ENCODE measurements around the gene RPL27A.

The RPL27A gene

GRCh38 chr11:8717876-8718753 is 35.5 kb downstream of the RPL27A start:
- no peak overlapping the region for H3K4me3 Mint-ChIP-seq
- no peaks in the 10 kb centered on the region for H3K36me3 Mint-ChIP-seq
- peaks cover 3% of the 10 kb centered on the region for H3K27me3 Mint-ChIP-seq
- H3K9me3 Mint-ChIP-seq (ENCODE audit: low read depth) = no peaks in the 10 kb centered on the region
- H3K4me1 Mint-ChIP-seq (ENCODE audit: low read depth) = no peaks in the 10 kb centered on the region
- no peak overlapping the region for H3K27ac Mint-ChIP-seq

- Mint-ChIP-seq H3K27me3 (peaks cover 3% of the 10 kb centered on the region), H3K27ac (no peak overlapping the region), H3K36me3 (no peaks in the 10 kb centered on the region), H3K4me1 (ENCODE audit: low read depth) (no peaks in the 10 kb centered on the region), H3K4me3 (no peak overlapping the region), H3K9me3 (ENCODE audit: low read depth) (no peaks in the 10 kb centered on the region)
Observed at GRCh38 chr11:8719211-8719649, 36.6 kb downstream of the RPL27A start.

- no peak overlapping the region for H3K4me3 Mint-ChIP-seq
- no peaks in the 10 kb centered on the region for H3K36me3 Mint-ChIP-seq
- H3K27me3 Mint-ChIP-seq = peaks cover 3% of the 10 kb centered on the region
- no peaks in the 10 kb centered on the region for H3K9me3 Mint-ChIP-seq (ENCODE audit: low read depth)
- no peaks in the 10 kb centered on the region for H3K4me1 Mint-ChIP-seq (ENCODE audit: low read depth)
- no peak overlapping the region for H3K27ac Mint-ChIP-seq
Observed at GRCh38 chr11:8719721-8720120, 37.1 kb downstream of the RPL27A start.

- H3K36me3 Mint-ChIP-seq = no peaks in the 10 kb centered on the region
- peaks cover 3% of the 10 kb centered on the region for H3K27me3 Mint-ChIP-seq
- H3K9me3 Mint-ChIP-seq (ENCODE audit: low read depth) = no peaks in the 10 kb centered on the region
- no peak overlapping the region for H3K27ac Mint-ChIP-seq
- no peak overlapping the region for H3K4me3 Mint-ChIP-seq
- H3K4me1 Mint-ChIP-seq (ENCODE audit: low read depth) = no peaks in the 10 kb centered on the region
Observed at GRCh38 chr11:8720352-8720751, 37.8 kb downstream of the RPL27A start.

GRCh38 chr11:8720868-8721608 is 38.4 kb downstream of the RPL27A start:
- Mint-ChIP-seq H3K4me1 (ENCODE audit: low read depth) (no peaks in the 10 kb centered on the region), H3K4me3 (no peak overlapping the region), H3K36me3 (no peaks in the 10 kb centered on the region), H3K9me3 (ENCODE audit: low read depth) (no peaks in the 10 kb centered on the region), H3K27me3 (peaks cover 3% of the 10 kb centered on the region), H3K27ac (no peak overlapping the region)

- Mint-ChIP-seq H3K9me3 (ENCODE audit: low read depth) (no peaks in the 10 kb centered on the region), H3K36me3 (no peaks in the 10 kb centered on the region), H3K27me3 (peaks cover 3% of the 10 kb centered on the region), H3K27ac (no peak overlapping the region), H3K4me3 (no peak overlapping the region), H3K4me1 (ENCODE audit: low read depth) (no peaks in the 10 kb centered on the region)
Observed at GRCh38 chr11:8721609-8722500, 39.3 kb downstream of the RPL27A start.

- Mint-ChIP-seq H3K27ac (no peak overlapping the region), H3K36me3 (no peaks in the 10 kb centered on the region), H3K27me3 (peaks cover 3% of the 10 kb centered on the region), H3K9me3 (ENCODE audit: low read depth) (no peaks in the 10 kb centered on the region), H3K4me3 (no peak overlapping the region), H3K4me1 (ENCODE audit: low read depth) (no peaks in the 10 kb centered on the region)
Observed at GRCh38 chr11:8722809-8723208, 40.2 kb downstream of the RPL27A start.

- Mint-ChIP-seq H3K27me3 (peaks cover 3% of the 10 kb centered on the region), H3K4me3 (no peak overlapping the region), H3K4me1 (ENCODE audit: low read depth) (no peaks in the 10 kb centered on the region), H3K9me3 (ENCODE audit: low read depth) (no peaks in the 10 kb centered on the region), H3K36me3 (no peaks in the 10 kb centered on the region), H3K27ac (no peak overlapping the region)
Observed at GRCh38 chr11:8723711-8724110, 41.1 kb downstream of the RPL27A start.

GRCh38 chr11:8724682-8725081 is 42.1 kb downstream of the RPL27A start:
- Mint-ChIP-seq H3K36me3 (no peaks in the 10 kb centered on the region), H3K9me3 (ENCODE audit: low read depth) (no peaks in the 10 kb centered on the region), H3K27ac (no peak overlapping the region), H3K4me1 (ENCODE audit: low read depth) (no peaks in the 10 kb centered on the region), H3K4me3 (no peak overlapping the region), H3K27me3 (peaks cover 3% of the 10 kb centered on the region)

- Mint-ChIP-seq H3K9me3 (ENCODE audit: low read depth) (no peaks in the 10 kb centered on the region), H3K27ac (no peak overlapping the region), H3K4me3 (no peak overlapping the region), H3K27me3 (peaks cover 3% of the 10 kb centered on the region), H3K36me3 (no peaks in the 10 kb centered on the region), H3K4me1 (ENCODE audit: low read depth) (no peaks in the 10 kb centered on the region)
Observed at GRCh38 chr11:8726395-8726794, 43.8 kb downstream of the RPL27A start.

GRCh38 chr11:8728563-8728962 is 46.0 kb downstream of the RPL27A start:
- no peaks in the 10 kb centered on the region for H3K9me3 Mint-ChIP-seq (ENCODE audit: low read depth)
- H3K27me3 Mint-ChIP-seq = no peaks in the 10 kb centered on the region
- H3K4me3 Mint-ChIP-seq = no peak overlapping the region
- no peak overlapping the region for H3K27ac Mint-ChIP-seq
- no peaks in the 10 kb centered on the region for H3K36me3 Mint-ChIP-seq
- H3K4me1 Mint-ChIP-seq (ENCODE audit: low read depth) = no peaks in the 10 kb centered on the region

GRCh38 chr11:8729067-8729466 is 46.5 kb downstream of the RPL27A start:
- no peaks in the 10 kb centered on the region for H3K36me3 Mint-ChIP-seq
- H3K4me1 Mint-ChIP-seq (ENCODE audit: low read depth) = no peaks in the 10 kb centered on the region
- H3K9me3 Mint-ChIP-seq (ENCODE audit: low read depth) = no peaks in the 10 kb centered on the region
- H3K27ac Mint-ChIP-seq = no peak overlapping the region
- H3K4me3 Mint-ChIP-seq = no peak overlapping the region
- no peaks in the 10 kb centered on the region for H3K27me3 Mint-ChIP-seq

- H3K4me3 Mint-ChIP-seq = no peak overlapping the region
- no peak overlapping the region for H3K27ac Mint-ChIP-seq
- no peaks in the 10 kb centered on the region for H3K9me3 Mint-ChIP-seq (ENCODE audit: low read depth)
- H3K4me1 Mint-ChIP-seq (ENCODE audit: low read depth) = no peaks in the 10 kb centered on the region
- no peaks in the 10 kb centered on the region for H3K36me3 Mint-ChIP-seq
- no peaks in the 10 kb centered on the region for H3K27me3 Mint-ChIP-seq
Observed at GRCh38 chr11:8729837-8730696, 47.5 kb downstream of the RPL27A start.

GRCh38 chr11:8730697-8731020 is 48.1 kb downstream of the RPL27A start:
- no peak overlapping the region for H3K4me3 Mint-ChIP-seq
- H3K27me3 Mint-ChIP-seq = no peaks in the 10 kb centered on the region
- no peaks in the 10 kb centered on the region for H3K9me3 Mint-ChIP-seq (ENCODE audit: low read depth)
- H3K4me1 Mint-ChIP-seq (ENCODE audit: low read depth) = no peaks in the 10 kb centered on the region
- no peak overlapping the region for H3K27ac Mint-ChIP-seq
- no peaks in the 10 kb centered on the region for H3K36me3 Mint-ChIP-seq

Data from activated naive CD8-positive, alpha-beta T cell (primary cell).